ENCODE data around the gene TPP1.

TPP1 gene

GRCh38 chr11:6646576-6646917 is 27.3 kb upstream of the TPP1 start:
- Histone ChIP-seq H3K9ac (ENCODE audit: low read length) (no peak overlapping the region), H3K27ac (ENCODE audit: low read length) (no peak overlapping the region), H3K36me3 (ENCODE audit: control insufficient read depth, low read depth, low read length) (no peaks in the 10 kb centered on the region), H3K4me1 (ENCODE audit: control insufficient read depth, low read depth, low read length) (peaks cover 11% of the 10 kb centered on the region), H3K27me3 (ENCODE audit: control insufficient read depth, insufficient read depth, low read length) (no peaks in the 10 kb centered on the region), H3K4me3 (ENCODE audit: low read length) (no peak overlapping the region), H3K9me3 (ENCODE audit: control insufficient read depth, low read depth, low read length) (no peaks in the 10 kb centered on the region)

- no peak overlapping the region for H3K27ac ChIP-seq (ENCODE audit: low read length)
- no peaks in the 10 kb centered on the region for H3K36me3 ChIP-seq (ENCODE audit: control insufficient read depth, low read depth, low read length)
- H3K27me3 ChIP-seq (ENCODE audit: control insufficient read depth, insufficient read depth, low read length): no peaks in the 10 kb centered on the region
- H3K9ac ChIP-seq (ENCODE audit: low read length): no peak overlapping the region
- H3K4me1 ChIP-seq (ENCODE audit: control insufficient read depth, low read depth, low read length): peaks cover 11% of the 10 kb centered on the region
- no peaks in the 10 kb centered on the region for H3K9me3 ChIP-seq (ENCODE audit: control insufficient read depth, low read depth, low read length)
- no peak overlapping the region for H3K4me3 ChIP-seq (ENCODE audit: low read length)
Observed at GRCh38 chr11:6646071-6646470, 26.8 kb upstream of the TPP1 start.

DNA sequence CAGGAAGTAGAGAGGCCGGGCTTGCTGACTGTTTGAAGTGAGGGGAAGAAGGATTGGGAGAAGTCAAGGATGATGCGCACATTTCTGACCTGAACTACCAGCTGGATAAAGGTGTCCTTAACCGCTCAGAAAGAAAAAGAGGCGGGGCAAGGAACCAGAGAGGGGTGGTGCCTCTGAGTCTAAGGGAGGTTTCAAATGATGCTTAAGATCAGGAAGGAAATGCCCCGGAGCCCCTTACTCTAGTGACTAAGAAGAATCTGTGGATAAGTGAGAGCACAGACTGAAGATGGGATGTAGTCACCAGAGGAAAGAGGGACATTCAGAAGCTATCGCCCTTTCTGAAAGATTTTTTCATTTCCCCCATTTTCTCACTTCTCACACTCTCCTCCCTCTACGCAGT is 23.7 kb upstream of the TPP1 start:
- Histone ChIP-seq H3K4me3 (ENCODE audit: low read length) (no peak overlapping the region), H3K4me1 (ENCODE audit: control insufficient read depth, low read depth, low read length) (peaks cover 11% of the 10 kb centered on the region), H3K9ac (ENCODE audit: low read length) (no peak overlapping the region), H3K9me3 (ENCODE audit: control insufficient read depth, low read depth, low read length) (no peaks in the 10 kb centered on the region), H3K27me3 (ENCODE audit: control insufficient read depth, insufficient read depth, low read length) (no peaks in the 10 kb centered on the region), H3K27ac (ENCODE audit: low read length) (no peak overlapping the region), H3K36me3 (ENCODE audit: control insufficient read depth, low read depth, low read length) (no peaks in the 10 kb centered on the region)

GRCh38 chr11:6640985-6641701 is 21.9 kb upstream of the TPP1 start:
- Histone ChIP-seq H3K27ac (ENCODE audit: low read length) (no peak overlapping the region), H3K9ac (ENCODE audit: low read length) (no peak overlapping the region), H3K4me3 (ENCODE audit: low read length) (no peak overlapping the region), H3K9me3 (ENCODE audit: control insufficient read depth, low read depth, low read length) (no peaks in the 10 kb centered on the region), H3K27me3 (ENCODE audit: control insufficient read depth, insufficient read depth, low read length) (no peaks in the 10 kb centered on the region), H3K36me3 (ENCODE audit: control insufficient read depth, low read depth, low read length) (no peaks in the 10 kb centered on the region), H3K4me1 (ENCODE audit: control insufficient read depth, low read depth, low read length) (no peaks in the 10 kb centered on the region)

DNA sequence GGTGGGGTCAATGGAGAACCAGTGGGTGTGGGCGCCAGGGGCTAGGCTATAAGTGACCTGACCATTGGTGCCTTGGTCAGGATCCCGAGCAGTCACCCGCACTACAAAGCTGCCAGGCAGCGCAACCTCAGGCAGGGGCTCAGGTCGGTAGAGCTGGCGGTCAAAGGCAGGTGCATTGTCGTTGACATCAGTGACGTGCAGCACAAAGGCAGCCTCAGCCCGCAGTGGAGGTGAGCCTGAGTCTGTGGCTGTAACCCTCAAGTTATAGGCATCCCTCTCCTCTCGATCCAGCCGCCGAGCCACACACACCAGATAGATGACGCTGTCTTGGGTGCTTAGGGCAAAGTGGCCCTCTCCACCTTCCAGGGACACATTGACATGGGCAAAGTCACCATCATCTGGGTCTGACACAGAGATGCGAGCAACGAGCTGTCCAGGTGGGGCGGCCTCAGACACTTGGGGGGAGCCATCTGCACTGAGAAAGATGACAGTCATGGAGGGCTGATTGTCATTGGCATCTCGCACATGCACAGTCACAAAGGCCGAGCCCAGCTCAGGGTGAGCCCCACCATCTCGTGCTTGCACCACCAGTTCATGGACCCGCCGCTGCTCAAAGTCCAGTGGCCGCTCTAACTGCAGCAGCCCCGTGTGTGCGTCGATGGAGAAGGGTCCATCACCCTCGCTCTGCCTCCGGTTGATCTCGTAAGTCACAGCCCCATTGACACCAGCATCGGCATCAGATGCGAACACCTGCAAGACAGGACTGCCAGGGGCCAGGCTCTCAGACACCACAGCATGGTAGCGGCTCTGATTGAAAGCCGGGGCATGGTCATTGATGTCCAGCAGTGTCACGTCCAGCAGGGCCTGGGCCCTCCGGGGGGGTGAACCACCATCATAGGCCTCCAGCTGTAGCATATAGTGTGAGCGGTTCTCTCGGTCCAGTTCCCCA is 21.1 kb upstream of the TPP1 start:
- no peak overlapping the region for H3K27ac ChIP-seq (ENCODE audit: low read length)
- H3K27me3 ChIP-seq (ENCODE audit: control insufficient read depth, insufficient read depth, low read length): no peaks in the 10 kb centered on the region
- no peak overlapping the region for H3K4me3 ChIP-seq (ENCODE audit: low read length)
- H3K9me3 ChIP-seq (ENCODE audit: control insufficient read depth, low read depth, low read length): no peaks in the 10 kb centered on the region
- no peak overlapping the region for H3K9ac ChIP-seq (ENCODE audit: low read length)
- no peaks in the 10 kb centered on the region for H3K4me1 ChIP-seq (ENCODE audit: control insufficient read depth, low read depth, low read length)
- no peaks in the 10 kb centered on the region for H3K36me3 ChIP-seq (ENCODE audit: control insufficient read depth, low read depth, low read length)

GRCh38 chr11:6638429-6638828 is 19.2 kb upstream of the TPP1 start:
- Histone ChIP-seq H3K27me3 (ENCODE audit: control insufficient read depth, insufficient read depth, low read length) (no peaks in the 10 kb centered on the region), H3K4me3 (ENCODE audit: low read length) (no peak overlapping the region), H3K4me1 (ENCODE audit: control insufficient read depth, low read depth, low read length) (no peaks in the 10 kb centered on the region), H3K36me3 (ENCODE audit: control insufficient read depth, low read depth, low read length) (no peaks in the 10 kb centered on the region), H3K9ac (ENCODE audit: low read length) (no peak overlapping the region), H3K27ac (ENCODE audit: low read length) (no peak overlapping the region), H3K9me3 (ENCODE audit: control insufficient read depth, low read depth, low read length) (no peaks in the 10 kb centered on the region)

DNA sequence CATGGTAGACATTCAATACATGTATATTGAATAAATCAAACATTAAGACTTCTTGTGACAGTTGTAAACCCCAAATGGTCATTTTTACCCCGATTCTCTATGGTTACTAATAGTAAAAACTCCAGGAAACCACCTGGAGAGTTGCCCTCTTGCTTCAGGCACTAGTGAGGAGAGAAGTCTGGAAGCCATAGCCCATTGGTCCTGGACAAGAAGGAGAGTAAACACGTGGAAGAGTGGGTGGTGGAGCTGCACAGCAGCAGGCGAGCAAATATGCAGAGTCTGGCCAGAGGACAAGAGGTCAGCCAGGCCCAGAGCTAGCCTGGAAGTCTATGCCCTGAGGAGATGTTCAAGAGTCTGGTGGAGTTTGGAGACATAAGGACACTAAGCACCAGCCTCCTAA is 18.6 kb upstream of the TPP1 start:
- Histone ChIP-seq H3K9ac (ENCODE audit: low read length) (no peak overlapping the region), H3K36me3 (ENCODE audit: control insufficient read depth, low read depth, low read length) (peaks cover 5% of the 10 kb centered on the region), H3K27ac (ENCODE audit: low read length) (no peak overlapping the region), H3K27me3 (ENCODE audit: control insufficient read depth, insufficient read depth, low read length) (no peaks in the 10 kb centered on the region), H3K4me3 (ENCODE audit: low read length) (no peak overlapping the region), H3K9me3 (ENCODE audit: control insufficient read depth, low read depth, low read length) (no peaks in the 10 kb centered on the region), H3K4me1 (ENCODE audit: control insufficient read depth, low read depth, low read length) (no peaks in the 10 kb centered on the region)

GRCh38 chr11:6636480-6636879 is 17.3 kb upstream of the TPP1 start:
- no peak overlapping the region for H3K27ac ChIP-seq (ENCODE audit: low read length)
- no peaks in the 10 kb centered on the region for H3K4me1 ChIP-seq (ENCODE audit: control insufficient read depth, low read depth, low read length)
- no peak overlapping the region for H3K9ac ChIP-seq (ENCODE audit: low read length)
- no peak overlapping the region for H3K4me3 ChIP-seq (ENCODE audit: low read length)
- peaks cover 7% of the 10 kb centered on the region for H3K36me3 ChIP-seq (ENCODE audit: control insufficient read depth, low read depth, low read length)
- H3K9me3 ChIP-seq (ENCODE audit: control insufficient read depth, low read depth, low read length): no peaks in the 10 kb centered on the region
- peaks cover 6% of the 10 kb centered on the region for H3K27me3 ChIP-seq (ENCODE audit: control insufficient read depth, insufficient read depth, low read length)

DNA sequence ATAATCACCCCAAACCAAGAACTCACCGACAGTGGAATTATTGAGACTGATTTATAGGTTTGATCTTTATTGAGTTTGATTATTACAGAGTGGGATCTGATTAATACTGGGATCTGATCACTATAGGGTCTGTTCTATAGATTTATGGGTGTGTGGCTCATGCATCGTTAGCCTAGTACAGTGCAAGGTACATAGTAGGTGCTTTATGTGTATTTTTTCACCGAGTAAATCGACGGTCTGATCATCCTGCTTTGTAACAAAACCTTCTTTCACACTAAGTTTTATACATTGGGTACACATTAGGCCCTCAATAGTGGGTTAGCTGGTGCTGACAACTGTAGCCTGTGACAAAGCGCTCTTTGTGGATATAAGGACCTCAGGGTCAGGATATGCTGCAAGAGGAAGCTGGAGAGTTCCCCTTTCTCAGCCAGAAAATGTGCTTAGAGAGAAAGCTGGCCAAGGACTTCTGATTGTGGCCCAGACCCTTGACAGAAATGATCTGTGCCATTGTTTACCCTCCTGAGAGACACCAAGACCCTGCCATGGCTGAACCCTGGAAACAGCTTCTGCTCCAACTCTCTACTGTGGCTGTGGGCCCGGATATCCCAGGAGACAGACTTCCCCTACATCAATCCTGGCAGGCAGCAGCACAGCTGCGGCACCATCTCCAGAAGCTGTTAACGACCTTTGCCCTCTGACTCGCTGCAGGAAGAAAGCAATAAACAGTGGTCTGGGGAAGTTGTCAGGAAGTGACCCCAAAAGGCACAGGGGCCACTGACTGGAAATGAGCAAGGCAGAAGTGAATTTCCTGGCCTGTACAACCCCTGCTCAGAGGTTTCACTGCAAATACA is 16.1 kb upstream of the TPP1 start:
- H3K27me3 ChIP-seq (ENCODE audit: control insufficient read depth, insufficient read depth, low read length): peaks cover 18% of the 10 kb centered on the region
- peaks cover 7% of the 10 kb centered on the region for H3K36me3 ChIP-seq (ENCODE audit: control insufficient read depth, low read depth, low read length)
- H3K9ac ChIP-seq (ENCODE audit: low read length): no peak overlapping the region
- no peak overlapping the region for H3K27ac ChIP-seq (ENCODE audit: low read length)
- no peaks in the 10 kb centered on the region for H3K9me3 ChIP-seq (ENCODE audit: control insufficient read depth, low read depth, low read length)
- H3K4me3 ChIP-seq (ENCODE audit: low read length): no peak overlapping the region
- H3K4me1 ChIP-seq (ENCODE audit: control insufficient read depth, low read depth, low read length): no peaks in the 10 kb centered on the region

DNA sequence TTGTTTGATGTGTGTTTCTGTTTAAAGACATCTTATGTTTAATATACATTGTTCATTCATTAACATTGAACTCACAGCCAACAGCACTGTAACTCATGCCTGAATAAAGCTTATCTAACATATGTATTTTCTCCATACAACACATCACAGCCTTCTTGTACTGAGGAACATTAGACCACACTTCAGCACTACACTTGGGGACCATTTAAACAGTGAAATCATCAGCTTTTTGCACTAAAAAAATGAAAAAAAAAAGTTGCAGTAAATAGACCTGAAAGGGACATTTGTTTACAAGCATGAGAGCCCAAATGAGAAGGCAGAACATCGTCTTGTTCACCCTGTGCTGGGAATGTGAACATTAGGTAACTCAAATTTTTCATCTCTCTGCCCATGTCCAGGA is 15.3 kb upstream of the TPP1 start:
- H3K36me3 ChIP-seq (ENCODE audit: control insufficient read depth, low read depth, low read length): peaks cover 7% of the 10 kb centered on the region
- H3K27ac ChIP-seq (ENCODE audit: low read length): no peak overlapping the region
- H3K9ac ChIP-seq (ENCODE audit: low read length): no peak overlapping the region
- no peak overlapping the region for H3K4me3 ChIP-seq (ENCODE audit: low read length)
- H3K4me1 ChIP-seq (ENCODE audit: control insufficient read depth, low read depth, low read length): no peaks in the 10 kb centered on the region
- peaks cover 26% of the 10 kb centered on the region for H3K27me3 ChIP-seq (ENCODE audit: control insufficient read depth, insufficient read depth, low read length)
- H3K9me3 ChIP-seq (ENCODE audit: control insufficient read depth, low read depth, low read length): no peaks in the 10 kb centered on the region
